ENCODE measurements around the gene MED23.
A peak's percentile ranks its signal among the peaks of the same experiment; 100 is the strongest.

The MED23 gene

GRCh38 chr6:131627724-131628682 is at the start of gene MED23:
TSS of gene MED23 (minus strand) at chr6:131628242. CDS start at chr6:131628049, 193 bp downstream.
- DNase-seq (ENCODE audit: low read depth) = peak; percentile 91

GRCh38 chr6:131673184-131673583 is 45.1 kb upstream of the MED23 start:
- DNase-seq (ENCODE audit: low read depth) = no peak

- DNase-seq (ENCODE audit: low read depth) = no peak
Measured at GRCh38 chr6:131669891-131670290, 41.8 kb upstream of the MED23 start.

- no peak for DNase-seq (ENCODE audit: low read depth)
Measured at GRCh38 chr6:131663578-131664165, 35.6 kb upstream of the MED23 start.

- no peak for DNase-seq (ENCODE audit: low read depth)
Measured at GRCh38 chr6:131660195-131660594, 32.2 kb upstream of the MED23 start.

GRCh38 chr6:131658287-131658686 is 30.2 kb upstream of the MED23 start:
- no peak for DNase-seq (ENCODE audit: low read depth)

GRCh38 chr6:131657630-131658111 is 29.6 kb upstream of the MED23 start:
- no peak for DNase-seq (ENCODE audit: low read depth)

- DNase-seq (ENCODE audit: low read depth) = no peak
Measured at GRCh38 chr6:131657222-131657621, 29.2 kb upstream of the MED23 start.

- DNase-seq (ENCODE audit: low read depth) = no peak
Measured at GRCh38 chr6:131656667-131657066, 28.6 kb upstream of the MED23 start.

- DNase-seq (ENCODE audit: low read depth) = no peak
Measured at GRCh38 chr6:131655951-131656350, 27.9 kb upstream of the MED23 start.

GRCh38 chr6:131655387-131655786 is 27.3 kb upstream of the MED23 start:
- no peak for DNase-seq (ENCODE audit: low read depth)

- DNase-seq (ENCODE audit: low read depth) = no peak
Measured at GRCh38 chr6:131654326-131654725, 26.3 kb upstream of the MED23 start.

- DNase-seq (ENCODE audit: low read depth) = no peak
Measured at GRCh38 chr6:131652472-131652871, 24.4 kb upstream of the MED23 start.

GRCh38 chr6:131651782-131652181 is 23.7 kb upstream of the MED23 start:
- DNase-seq (ENCODE audit: low read depth) = no peak

GRCh38 chr6:131646249-131646670 is 18.2 kb upstream of the MED23 start:
- DNase-seq (ENCODE audit: low read depth) = no peak

- DNase-seq (ENCODE audit: low read depth) = no peak
Measured at GRCh38 chr6:131645846-131646245, 17.8 kb upstream of the MED23 start.

GRCh38 chr6:131644921-131645320 is 16.9 kb upstream of the MED23 start:
- no peak for DNase-seq (ENCODE audit: low read depth)

GRCh38 chr6:131643855-131644460 is 15.9 kb upstream of the MED23 start:
- no peak for DNase-seq (ENCODE audit: low read depth)

GRCh38 chr6:131642987-131643611 is 15.1 kb upstream of the MED23 start:
- DNase-seq (ENCODE audit: low read depth) = no peak

- no peak for DNase-seq (ENCODE audit: low read depth)
Measured at GRCh38 chr6:131642565-131642964, 14.5 kb upstream of the MED23 start.

- DNase-seq (ENCODE audit: low read depth) = no peak
Measured at GRCh38 chr6:131641554-131641953, 13.5 kb upstream of the MED23 start.

- DNase-seq (ENCODE audit: low read depth) = no peak
Measured at GRCh38 chr6:131640576-131640975, 12.5 kb upstream of the MED23 start.

All from stimulated activated CD8-positive, alpha-beta memory T cell treated with anti-CD3 and anti-CD28 coated beads, Interleukin-4, amount 100 ng/mL, for 24 hours (primary cell).